ENCODE measurements around the gene OR10G6.

DNA sequence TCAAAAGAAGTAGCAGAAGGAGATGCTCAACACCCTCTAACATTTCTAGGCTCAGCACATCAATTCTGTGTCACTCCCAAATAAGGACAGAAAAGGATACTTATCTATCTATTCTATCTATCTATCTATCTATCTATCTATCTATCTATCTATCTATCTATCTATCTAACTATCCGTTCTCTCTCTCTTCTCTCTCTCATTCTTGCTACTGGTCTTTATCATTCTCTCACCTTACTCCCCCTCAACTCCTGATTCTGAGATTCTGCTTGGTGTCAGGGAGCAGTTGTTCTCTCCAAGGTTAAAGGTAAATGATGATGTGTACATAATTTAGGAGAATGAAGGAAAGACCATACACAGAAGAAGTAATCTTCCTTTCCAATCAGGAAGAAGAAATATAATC lies at the start of gene OR10G6:
- TF ChIP-seq EP300 (IDR thresholded peaks at IDR 0.05; ENCODE audit: borderline replicate concordance) (no peak), YY1 (IDR thresholded peaks at IDR 0.05; ENCODE audit: low read depth) (no peak), RAD21 (IDR thresholded peaks at IDR 0.05; ENCODE audit: low read depth) (no peak), CREB1 (IDR thresholded peaks at IDR 0.05; ENCODE audit: low read depth) (no peak), TEAD4 (IDR thresholded peaks at IDR 0.05) (no peak), FOXM1 (IDR thresholded peaks at IDR 0.05; ENCODE audit: borderline replicate concordance, low read depth) (no peak), EGR1 (IDR thresholded peaks at IDR 0.05) (no peak), NFIC (IDR thresholded peaks at IDR 0.05) (no peak), CEBPB (IDR thresholded peaks at IDR 0.05) (no peak), TCF12 (IDR thresholded peaks at IDR 0.05; ENCODE audit: low read depth) (no peak)
- TF ChIP-seq, protein P1, sequence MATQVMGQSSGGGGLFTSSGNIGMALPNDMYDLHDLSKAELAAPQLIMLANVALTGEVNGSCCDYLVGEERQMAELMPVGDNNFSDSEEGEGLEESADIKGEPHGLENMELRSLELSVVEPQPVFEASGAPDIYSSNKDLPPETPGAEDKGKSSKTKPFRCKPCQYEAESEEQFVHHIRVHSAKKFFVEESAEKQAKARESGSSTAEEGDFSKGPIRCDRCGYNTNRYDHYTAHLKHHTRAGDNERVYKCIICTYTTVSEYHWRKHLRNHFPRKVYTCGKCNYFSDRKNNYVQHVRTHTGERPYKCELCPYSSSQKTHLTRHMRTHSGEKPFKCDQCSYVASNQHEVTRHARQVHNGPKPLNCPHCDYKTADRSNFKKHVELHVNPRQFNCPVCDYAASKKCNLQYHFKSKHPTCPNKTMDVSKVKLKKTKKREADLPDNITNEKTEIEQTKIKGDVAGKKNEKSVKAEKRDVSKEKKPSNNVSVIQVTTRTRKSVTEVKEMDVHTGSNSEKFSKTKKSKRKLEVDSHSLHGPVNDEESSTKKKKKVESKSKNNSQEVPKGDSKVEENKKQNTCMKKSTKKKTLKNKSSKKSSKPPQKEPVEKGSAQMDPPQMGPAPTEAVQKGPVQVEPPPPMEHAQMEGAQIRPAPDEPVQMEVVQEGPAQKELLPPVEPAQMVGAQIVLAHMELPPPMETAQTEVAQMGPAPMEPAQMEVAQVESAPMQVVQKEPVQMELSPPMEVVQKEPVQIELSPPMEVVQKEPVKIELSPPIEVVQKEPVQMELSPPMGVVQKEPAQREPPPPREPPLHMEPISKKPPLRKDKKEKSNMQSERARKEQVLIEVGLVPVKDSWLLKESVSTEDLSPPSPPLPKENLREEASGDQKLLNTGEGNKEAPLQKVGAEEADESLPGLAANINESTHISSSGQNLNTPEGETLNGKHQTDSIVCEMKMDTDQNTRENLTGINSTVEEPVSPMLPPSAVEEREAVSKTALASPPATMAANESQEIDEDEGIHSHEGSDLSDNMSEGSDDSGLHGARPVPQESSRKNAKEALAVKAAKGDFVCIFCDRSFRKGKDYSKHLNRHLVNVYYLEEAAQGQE (IDR thresholded peaks at IDR 0.05; ENCODE audit: low read depth), result no peak
- TF ChIP-seq, protein P2, sequence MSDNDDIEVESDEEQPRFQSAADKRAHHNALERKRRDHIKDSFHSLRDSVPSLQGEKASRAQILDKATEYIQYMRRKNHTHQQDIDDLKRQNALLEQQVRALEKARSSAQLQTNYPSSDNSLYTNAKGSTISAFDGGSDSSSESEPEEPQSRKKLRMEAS (IDR thresholded peaks at IDR 0.05), result no peak
- TF ChIP-seq, protein P3, sequence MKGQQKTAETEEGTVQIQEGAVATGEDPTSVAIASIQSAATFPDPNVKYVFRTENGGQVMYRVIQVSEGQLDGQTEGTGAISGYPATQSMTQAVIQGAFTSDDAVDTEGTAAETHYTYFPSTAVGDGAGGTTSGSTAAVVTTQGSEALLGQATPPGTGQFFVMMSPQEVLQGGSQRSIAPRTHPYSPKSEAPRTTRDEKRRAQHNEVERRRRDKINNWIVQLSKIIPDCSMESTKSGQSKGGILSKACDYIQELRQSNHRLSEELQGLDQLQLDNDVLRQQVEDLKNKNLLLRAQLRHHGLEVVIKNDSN (IDR thresholded peaks at IDR 0.05), result no peak

All from Ishikawa (cell line).